ENCODE results near the gene ZNF846. TPM values are rescaled to one million over a fixed set of nuclear protein-coding genes. Genes with fewer than 3 reads are reported as not detected.

The ZNF846 gene
- total and polyA plus RNA-seq, 9 of the 15 experiments (the other 6 are each of a cell fraction or from before 2014, with no cell fraction given): 4.1 to 8.7 (median 7.8) TPM

GRCh38 chr19:9785367-9786331, 17.1 kb upstream of the ZNF846 start (continued):
- TF ChIP-seq, protein P1, sequence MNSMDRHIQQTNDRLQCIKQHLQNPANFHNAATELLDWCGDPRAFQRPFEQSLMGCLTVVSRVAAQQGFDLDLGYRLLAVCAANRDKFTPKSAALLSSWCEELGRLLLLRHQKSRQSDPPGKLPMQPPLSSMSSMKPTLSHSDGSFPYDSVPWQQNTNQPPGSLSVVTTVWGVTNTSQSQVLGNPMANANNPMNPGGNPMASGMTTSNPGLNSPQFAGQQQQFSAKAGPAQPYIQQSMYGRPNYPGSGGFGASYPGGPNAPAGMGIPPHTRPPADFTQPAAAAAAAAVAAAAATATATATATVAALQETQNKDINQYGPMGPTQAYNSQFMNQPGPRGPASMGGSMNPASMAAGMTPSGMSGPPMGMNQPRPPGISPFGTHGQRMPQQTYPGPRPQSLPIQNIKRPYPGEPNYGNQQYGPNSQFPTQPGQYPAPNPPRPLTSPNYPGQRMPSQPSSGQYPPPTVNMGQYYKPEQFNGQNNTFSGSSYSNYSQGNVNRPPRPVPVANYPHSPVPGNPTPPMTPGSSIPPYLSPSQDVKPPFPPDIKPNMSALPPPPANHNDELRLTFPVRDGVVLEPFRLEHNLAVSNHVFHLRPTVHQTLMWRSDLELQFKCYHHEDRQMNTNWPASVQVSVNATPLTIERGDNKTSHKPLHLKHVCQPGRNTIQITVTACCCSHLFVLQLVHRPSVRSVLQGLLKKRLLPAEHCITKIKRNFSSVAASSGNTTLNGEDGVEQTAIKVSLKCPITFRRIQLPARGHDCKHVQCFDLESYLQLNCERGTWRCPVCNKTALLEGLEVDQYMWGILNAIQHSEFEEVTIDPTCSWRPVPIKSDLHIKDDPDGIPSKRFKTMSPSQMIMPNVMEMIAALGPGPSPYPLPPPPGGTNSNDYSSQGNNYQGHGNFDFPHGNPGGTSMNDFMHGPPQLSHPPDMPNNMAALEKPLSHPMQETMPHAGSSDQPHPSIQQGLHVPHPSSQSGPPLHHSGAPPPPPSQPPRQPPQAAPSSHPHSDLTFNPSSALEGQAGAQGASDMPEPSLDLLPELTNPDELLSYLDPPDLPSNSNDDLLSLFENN (IDR thresholded peaks at IDR 0.05; ENCODE audit: low read depth in 2 of 2, low read length in 2 of 2): peak in 1 of 2 experiments; percentile 53; a peak in 1 of 4 replicates
- TF ChIP-seq SRF (CRISPR knock-in tag; IDR thresholded peaks at IDR 0.05): 0 out of 4 replicates have a peak, but pooled peaks of 1 of the 2 experiments have one; percentile 20
- peak; percentile 94 for TF ChIP-seq RBFOX2 (IDR thresholded peaks at IDR 0.05; ENCODE audit: low read depth, low read length)
- TF ChIP-seq EP400 (IDR thresholded peaks at IDR 0.05): peak; percentile 69
- TF ChIP-seq, protein P2, sequence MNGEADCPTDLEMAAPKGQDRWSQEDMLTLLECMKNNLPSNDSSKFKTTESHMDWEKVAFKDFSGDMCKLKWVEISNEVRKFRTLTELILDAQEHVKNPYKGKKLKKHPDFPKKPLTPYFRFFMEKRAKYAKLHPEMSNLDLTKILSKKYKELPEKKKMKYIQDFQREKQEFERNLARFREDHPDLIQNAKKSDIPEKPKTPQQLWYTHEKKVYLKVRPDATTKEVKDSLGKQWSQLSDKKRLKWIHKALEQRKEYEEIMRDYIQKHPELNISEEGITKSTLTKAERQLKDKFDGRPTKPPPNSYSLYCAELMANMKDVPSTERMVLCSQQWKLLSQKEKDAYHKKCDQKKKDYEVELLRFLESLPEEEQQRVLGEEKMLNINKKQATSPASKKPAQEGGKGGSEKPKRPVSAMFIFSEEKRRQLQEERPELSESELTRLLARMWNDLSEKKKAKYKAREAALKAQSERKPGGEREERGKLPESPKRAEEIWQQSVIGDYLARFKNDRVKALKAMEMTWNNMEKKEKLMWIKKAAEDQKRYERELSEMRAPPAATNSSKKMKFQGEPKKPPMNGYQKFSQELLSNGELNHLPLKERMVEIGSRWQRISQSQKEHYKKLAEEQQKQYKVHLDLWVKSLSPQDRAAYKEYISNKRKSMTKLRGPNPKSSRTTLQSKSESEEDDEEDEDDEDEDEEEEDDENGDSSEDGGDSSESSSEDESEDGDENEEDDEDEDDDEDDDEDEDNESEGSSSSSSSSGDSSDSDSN (IDR thresholded peaks at IDR 0.05; ENCODE audit: borderline replicate concordance in 1 of 2, low read depth in 2 of 2, low read length in 2 of 2): no peak
- TF ChIP-seq, protein P3, sequence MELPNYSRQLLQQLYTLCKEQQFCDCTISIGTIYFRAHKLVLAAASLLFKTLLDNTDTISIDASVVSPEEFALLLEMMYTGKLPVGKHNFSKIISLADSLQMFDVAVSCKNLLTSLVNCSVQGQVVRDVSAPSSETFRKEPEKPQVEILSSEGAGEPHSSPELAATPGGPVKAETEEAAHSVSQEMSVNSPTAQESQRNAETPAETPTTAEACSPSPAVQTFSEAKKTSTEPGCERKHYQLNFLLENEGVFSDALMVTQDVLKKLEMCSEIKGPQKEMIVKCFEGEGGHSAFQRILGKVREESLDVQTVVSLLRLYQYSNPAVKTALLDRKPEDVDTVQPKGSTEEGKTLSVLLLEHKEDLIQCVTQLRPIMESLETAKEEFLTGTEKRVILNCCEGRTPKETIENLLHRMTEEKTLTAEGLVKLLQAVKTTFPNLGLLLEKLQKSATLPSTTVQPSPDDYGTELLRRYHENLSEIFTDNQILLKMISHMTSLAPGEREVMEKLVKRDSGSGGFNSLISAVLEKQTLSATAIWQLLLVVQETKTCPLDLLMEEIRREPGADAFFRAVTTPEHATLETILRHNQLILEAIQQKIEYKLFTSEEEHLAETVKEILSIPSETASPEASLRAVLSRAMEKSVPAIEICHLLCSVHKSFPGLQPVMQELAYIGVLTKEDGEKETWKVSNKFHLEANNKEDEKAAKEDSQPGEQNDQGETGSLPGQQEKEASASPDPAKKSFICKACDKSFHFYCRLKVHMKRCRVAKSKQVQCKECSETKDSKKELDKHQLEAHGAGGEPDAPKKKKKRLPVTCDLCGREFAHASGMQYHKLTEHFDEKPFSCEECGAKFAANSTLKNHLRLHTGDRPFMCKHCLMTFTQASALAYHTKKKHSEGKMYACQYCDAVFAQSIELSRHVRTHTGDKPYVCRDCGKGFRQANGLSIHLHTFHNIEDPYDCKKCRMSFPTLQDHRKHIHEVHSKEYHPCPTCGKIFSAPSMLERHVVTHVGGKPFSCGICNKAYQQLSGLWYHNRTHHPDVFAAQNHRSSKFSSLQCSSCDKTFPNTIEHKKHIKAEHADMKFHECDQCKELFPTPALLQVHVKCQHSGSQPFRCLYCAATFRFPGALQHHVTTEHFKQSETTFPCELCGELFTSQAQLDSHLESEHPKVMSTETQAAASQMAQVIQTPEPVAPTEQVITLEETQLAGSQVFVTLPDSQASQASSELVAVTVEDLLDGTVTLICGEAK (IDR thresholded peaks at IDR 0.05): 0 out of 2 replicates have a peak, but pooled peaks have one; percentile 16
- TF ChIP-seq, protein P3 (CRISPR knock-in tag; IDR thresholded peaks at IDR 0.05): no peak
- TF ChIP-seq CXXC5 (CRISPR knock-in tag; IDR thresholded peaks at IDR 0.05): peak; percentile 86
- TF ChIP-seq PHF8 (IDR thresholded peaks at IDR 0.05; ENCODE audit: borderline replicate concordance, low read length): peak; percentile 87

Measured in K562 (cell line).